Stimulated activated CD8-positive, alpha-beta memory T cell treated with anti-CD3 and anti-CD28 coated beads, Interleukin-15, amount 100 ng/mL, for 1 hour (primary cell): ENCODE data around the gene TCP10L.
A peak's percentile ranks its signal among the peaks of the same experiment; 100 is the strongest.
"Not testable (repeated sequence)": the region's sequence is repeated elsewhere in the genome, so short reads cannot be mapped to it uniquely, and the experiment has no call there.

Experiments used
- DNase-seq: peaks from one replicate; pipeline ENCODE4 v3.0.0-alpha.2; 2020; ENCODE audit warnings: low read depth

The TCP10L gene

DNA sequence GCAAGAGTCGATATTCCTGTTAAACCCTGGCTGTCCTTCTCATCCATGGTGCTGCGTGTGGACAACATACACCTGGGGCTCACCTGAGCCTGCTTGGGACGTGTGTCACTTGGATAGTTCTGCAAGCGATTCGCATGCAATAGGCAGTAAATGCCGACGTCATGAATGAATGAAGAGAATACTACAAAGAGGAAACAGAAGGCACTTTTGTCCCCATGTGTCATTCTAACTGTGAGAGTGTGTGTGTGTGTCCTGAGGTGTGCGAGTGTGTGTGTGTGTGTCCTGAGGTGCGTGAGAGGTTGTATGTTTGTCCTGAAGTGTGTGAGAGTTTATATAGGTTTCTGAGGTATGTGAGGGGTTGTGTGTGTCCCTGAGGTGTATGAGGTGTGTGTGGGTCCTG lies 647 bp upstream of the TCP10L start:
- no peak for DNase-seq

DNA sequence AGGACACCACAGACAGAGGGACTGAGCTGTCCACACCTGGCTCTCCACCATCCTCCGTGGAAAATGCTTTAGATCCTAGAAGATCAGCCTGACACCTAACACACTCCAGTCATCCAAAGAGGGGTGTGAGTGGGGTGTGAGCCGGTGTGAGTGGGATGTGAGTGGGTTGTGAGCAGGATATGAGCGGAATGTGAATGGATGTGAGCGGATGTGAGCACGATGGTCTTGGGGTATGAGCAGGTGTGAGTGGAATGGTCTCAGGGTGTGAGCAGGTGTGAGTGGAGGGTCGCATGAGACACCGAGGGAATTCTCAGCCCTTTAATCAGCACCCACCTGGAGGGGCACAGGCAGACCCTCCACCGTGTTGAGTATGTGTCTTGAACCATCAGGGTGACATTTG lies 851 bp downstream of the TCP10L start:
- no peak for DNase-seq

DNA sequence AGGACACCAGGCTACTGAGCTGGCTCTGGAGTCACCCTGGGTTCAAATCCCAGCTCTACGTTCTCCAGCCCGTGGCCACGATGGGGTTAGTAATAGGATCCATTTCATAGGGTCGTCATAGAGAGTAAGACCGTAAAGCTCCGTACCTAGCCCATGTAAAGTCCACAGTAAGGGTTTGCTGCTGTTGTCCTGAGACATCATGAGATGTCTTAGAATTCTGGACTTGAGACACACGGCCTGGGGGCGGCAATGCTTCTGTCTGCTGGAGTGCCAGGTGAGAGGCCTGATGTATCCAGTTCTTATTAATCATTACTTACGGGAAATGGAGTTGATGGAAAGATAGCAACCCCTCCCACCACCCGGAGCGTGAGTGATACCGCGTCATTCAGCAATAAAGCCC lies 3.6 kb downstream of the TCP10L start:
- DNase-seq = no peak

DNA sequence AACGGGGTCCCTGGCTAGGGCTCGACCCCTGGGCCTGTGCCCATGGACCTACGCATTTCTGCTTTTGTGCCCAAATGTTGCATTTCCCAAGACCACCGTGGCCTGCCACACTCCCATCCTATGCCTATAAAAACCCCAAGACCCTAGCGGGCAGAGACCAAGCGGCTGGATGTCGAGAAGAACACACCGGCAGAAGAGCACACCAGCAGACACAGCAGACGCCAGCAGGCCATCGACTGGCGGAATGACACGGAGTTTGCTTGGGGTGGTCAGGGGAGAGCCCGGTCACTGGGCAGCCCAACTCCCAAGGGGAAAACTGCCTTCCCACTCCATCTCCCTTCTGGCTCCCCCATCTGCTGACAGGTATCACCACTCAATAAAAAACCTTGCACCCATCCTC lies 4.4 kb downstream of the TCP10L start:
- DNase-seq = no peak

DNA sequence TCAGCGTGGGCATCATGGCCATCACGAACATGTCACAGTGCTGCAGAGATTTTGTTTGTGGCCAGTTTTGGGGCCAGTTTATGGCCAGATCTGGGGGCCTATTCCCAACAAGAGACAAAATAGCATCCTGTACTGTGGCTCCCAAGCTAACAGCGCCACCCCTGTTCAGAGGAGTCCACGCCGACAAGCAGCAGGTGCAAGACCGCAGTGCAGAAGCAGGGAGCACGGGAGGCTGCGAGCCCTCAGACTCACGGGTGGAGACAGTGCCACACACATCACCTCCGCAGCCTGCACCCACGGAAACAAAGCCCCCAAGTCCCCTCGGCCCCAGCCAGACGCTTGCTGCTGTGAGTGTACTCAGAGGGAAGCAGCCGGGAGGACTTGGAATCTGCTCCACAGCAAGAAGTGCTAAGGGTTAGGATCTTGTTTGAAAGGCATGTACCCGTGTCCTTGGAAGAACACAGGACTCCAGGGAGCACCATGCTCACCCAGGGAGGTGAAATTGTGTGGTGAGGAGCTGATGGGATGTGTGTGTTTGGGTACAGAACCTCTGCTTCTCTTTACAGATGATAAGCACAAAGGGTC lies 7.1 kb downstream of the TCP10L start:
- DNase-seq = no peak

DNA sequence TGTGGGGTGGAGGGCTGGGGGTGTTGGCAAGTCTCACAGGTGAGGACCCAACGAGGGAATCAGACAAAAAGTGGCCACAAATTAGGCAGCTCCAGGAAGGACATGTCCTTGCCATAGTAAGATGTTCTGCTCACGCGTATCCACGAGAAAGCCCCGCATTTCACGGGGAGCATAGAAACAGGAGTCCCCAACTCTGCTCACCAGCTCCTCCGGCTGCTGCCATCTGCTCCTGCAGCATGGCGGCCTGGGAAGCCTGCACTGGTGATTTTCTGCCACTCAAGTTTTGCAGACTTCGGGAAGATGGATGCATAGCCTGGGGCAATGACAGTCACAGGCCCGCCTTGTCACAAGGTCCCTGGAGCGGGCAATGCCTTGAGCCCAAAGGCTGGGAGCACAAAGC lies 9.3 kb downstream of the TCP10L start:
- no peak for DNase-seq

DNA sequence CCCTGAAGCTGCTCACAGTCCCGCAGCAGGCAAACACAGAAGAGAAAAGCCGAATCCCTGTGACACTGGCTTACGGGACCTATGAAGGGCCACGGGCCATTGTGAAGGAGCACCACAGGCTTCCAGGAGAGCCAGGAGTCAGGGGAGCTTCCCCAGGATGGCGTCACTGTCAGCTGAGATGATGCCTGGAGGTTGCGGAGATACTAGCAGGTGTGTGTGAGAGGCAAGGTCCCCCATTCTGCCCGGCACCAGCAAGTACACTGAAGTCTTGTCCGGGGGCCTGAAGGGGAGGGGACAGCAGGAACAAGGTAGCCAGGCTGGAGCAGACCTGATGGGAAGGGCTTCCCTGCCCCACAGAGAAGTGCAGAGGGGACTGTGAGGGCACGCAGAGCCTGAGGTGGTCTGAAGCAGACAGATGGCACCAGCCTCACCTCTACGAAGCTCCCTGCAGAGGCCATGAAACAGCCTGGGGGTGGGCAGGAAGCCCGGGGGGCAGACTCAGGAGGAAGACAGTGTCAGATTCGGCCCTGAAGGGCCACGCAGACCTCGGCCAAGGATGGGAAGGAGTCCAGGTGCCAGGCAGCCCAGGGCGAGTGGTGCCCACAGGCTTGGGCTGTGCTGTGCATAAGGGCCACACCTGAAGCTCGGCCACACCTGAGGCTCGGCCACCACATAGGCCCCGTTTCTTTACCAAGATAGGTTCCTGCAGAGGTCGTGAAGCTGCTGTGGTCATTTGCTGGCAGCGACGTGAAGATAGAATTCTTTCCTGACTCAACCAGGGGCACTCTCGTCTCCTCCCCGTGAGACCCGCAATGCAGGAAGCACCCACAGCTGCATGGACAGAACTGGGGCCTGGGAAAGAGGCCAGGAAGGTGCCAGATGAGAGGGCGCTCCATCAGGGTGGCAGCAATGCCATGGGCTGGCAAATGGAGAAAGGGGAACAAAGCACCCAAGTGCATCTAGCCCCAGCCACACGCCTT lies 10.1 kb downstream of the TCP10L start:
- DNase-seq = no peak

DNA sequence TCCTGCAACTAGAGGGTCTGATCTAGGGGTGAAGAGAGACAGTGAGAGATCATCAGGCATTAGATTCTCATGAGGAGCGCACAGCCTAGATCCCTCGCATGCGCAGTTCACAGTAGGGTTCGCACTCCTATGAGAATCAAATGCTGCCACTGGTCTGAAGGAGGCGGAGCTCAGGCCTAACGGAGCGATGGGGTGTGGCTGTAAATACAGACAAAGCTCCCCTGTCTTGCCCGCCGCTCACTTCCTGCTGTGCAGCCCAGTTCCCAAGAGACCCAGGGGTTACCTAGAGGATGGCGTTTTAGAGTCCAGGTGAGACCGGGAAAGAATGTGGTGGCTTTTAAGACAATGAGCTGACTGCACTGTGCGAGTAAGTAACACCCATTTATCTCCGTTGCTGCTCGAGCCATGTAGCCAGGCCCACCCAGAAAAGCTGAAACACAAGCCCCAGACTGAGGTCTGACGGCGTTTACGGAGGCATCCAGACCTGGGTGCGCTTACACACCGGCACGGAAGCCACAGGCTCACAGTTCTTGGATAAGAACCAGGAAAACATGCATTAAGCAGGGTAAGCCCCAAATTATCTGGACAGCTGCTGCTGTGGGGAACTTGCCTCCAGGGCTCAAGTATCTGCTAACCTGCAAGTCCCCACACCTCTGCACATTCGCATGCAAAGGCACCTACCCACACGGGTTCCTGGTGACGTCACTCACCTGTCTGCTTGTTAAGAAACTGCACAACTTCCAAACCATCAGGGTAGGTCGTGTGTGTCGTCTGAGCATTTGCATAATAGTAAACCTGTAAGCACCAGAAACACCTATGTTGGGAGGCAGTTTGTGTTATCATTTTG lies 12.5 kb downstream of the TCP10L start:
- no peak for DNase-seq

DNA sequence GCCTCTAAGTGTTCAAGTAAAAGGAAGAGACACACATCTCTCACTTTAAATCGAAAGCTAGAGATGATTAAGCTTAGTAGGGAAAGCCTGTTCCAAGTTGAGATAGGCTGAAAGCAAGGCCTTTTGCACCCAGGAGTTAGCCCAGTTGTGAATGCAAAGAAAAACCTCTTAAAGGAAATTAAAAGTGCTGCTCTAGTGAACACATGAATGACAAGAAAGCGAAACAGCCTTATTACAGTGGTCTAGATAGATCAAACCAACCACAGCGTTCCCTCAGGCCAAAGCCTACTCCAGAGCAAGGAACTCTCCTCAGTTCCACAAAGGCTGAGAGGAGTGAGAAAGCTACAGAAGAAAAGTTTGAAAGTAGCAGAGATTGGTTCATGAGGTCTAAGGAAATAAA lies 14.9 kb downstream of the TCP10L start:
- DNase-seq = no peak

DNA sequence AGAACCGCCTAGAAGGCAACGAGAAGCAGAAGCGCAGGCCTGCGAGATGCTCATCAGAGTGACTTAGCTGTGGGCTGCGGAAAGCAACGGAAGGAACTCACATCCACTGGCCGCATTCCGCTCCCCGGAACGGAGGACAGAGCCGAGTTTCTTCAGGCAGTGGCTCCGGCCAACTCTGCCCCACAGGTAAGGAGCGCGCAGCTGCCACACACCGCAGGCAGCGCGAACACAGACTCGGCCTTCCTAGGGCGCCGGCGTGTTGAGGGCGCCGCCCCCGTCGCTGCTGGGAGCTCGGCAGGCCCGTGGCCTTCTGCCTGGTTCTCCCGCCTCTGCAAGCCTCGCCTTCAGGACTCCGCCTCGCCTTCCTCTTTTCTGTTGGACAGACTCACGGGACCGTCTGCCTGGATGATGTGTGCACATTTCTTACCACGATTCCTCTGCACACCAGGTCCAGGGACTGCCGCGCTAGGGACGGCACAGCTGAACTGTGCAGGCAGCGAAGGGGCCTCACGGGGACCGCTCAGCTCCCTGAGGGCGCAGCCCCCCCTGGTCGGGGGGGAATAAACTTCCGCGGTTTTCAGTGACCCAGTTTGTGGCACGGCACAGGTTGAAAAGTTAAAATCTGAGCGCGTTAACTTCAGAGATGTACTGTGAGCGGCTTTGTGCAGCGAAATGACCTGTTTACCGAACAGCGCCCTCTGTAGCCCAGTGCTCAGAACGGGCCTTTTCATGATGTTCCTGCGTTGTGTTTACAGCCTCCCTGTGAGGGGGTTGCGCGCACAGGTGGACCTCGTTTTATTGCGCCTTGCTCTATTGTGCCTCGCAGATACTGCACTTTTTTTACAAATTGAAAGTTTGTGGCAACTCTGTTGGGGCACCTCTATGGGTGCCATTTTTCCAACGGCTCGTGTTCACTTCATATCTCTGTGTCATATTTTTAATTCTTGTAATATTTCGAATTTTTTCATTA lies 15.8 kb downstream of the TCP10L start:
- DNase-seq = peak; percentile 69

DNA sequence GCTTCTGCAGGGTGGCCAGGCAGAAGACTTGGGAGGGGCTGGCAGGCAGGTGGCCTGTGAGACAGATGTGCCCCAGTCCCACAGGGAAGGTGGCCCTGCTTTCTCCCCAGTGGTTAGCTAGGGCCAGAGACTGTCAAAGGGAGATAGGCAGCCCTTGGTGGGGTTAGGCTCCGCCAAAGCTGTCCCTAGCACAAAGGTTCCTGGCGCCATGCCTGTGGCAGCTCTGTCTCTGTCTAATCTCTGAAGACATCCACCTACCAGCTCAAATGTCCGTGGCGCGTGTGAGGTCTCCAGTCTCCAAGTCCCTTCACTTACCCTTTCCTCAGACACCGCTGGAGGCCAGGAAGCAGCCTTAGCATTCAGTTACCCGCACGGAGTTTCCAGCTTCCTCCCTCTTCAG lies 17.7 kb downstream of the TCP10L start:
- DNase-seq = no peak

DNA sequence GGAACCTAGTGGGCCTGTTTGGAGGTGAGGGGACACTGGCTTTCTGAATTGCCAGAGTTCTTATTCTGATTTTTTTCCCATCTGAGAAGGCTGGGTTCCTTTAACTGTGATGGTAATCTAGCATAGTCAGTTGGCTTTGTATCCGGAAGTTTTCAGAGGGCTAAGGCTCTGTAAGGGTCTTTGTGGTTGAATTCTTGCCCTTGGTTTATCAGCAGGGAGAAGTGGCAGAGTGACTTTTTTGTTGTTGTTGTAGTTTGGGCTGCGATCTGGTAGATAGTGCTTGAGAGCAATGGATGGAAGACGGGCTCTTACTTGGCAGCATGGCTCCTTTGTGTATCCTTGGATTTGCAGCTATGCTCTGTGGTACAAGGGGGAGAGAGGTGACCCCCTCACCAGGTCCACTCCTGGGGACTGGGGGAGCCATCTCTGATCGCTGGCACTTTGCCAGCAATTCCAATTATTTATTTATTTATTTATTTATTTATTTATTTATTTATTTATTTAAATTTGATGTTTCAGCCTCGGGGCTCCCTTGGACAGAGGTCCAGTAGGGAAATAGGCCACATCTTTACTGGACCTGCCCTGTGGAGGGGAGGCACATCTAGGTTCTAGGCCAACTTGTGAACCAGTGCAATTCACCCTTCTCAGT lies 18.5 kb downstream of the TCP10L start:
- no peak for DNase-seq

DNA sequence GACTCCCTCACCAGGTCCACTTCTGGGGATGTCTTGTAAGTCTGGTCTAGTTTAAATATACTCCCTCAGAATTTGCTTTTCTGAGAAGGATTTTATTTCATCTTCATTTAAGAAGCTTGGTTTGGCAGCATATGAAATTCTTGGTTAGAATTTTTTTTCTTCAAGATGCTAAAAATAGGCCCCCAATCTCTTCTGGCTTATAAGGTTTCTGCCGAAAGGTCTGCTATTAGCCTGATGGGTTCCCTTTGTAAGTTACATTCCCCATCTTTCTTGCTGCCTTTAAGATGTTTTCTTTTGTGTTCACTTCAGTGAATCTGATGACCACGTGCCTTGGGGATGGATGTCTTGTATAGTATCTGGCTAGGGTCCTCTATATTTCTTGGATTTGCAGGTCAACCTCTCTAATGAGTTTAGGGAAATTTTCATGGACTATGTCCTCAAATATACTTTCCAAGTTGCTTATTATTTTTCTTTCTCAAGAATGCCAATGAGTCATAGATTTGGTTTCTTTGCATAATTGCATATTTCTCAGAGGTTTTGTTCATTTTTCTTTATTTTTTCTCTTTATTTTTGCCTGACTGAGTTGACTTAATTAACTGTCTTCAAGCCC lies 19.4 kb downstream of the TCP10L start:
- DNase-seq = no peak

DNA sequence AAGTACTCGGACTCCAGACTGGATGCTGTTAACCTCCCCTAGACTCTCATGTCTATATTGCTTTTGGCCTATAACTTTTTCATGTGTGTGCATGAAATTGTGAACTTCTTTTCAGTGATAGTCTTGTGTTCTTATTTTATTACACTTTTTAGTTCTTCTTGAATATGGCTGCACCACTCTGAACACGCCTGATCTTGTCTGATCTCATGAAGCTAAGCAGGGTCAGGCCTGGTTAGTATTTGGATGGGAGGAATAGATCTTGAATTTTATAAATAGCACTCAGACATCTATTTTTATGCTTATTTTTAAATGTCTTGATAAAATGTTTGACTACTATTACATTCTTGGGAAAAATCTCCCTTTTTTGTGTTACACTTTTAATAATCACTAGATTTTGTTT lies 22.4 kb downstream of the TCP10L start:
- no peak for DNase-seq

DNA sequence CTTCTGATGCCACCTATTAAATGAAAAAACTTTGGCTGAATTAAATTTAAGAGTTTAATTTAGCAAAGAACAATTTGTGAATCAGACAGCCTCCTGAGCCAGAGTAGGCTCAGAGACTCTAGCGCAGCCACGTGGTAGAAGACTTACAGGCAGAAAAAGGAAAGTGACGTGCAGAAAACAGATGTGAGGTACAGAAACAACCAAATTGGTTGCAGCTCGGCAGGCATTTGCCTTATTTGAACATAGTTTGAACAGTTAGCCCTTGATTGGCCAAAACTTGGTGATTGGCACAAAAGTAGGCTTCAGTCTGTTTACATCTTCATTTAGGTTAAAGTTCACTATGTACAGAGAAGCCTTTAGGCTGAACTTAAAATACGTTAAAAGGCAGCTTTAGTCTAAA lies 22.9 kb downstream of the TCP10L start:
- no peak for DNase-seq

DNA sequence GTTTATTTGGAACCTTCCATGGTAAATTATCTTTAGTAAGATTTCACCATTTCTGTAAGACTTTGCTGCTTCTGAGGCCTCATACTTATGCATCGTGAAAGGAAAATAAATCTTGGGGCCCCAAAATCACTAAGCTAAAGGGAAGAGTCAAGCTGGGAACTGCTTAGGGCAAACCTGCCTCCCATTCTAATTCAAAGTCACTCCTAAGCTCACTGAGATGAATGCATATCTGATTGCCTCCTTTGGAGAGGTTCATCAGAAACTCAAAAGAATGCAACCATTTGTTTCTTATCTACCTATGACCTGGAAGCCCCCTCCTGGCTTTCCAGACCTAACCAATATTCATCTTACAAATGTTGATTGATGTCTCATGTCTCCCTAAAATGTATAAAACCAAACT lies 23.8 kb downstream of the TCP10L start:
- not testable (repeated sequence) for DNase-seq

DNA sequence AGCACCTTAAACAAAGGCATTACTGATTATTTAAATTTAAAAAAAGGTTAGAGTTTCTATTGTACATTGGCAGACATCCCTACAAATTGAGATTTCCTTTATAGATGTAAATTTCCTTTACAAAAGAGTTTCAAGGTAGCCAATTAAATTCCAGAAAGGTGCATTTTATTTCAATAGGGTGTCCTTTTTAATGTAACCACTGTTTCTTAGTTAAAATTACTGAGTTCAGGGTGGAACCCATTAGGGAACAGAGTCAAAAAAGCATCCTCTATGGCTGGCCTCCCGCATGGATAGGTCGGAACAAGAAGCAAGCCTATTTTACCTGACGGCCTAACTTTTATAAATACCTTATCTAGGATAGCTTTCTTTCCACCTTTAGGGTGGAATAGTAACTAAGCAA lies 24.4 kb downstream of the TCP10L start:
- DNase-seq = no peak

DNA sequence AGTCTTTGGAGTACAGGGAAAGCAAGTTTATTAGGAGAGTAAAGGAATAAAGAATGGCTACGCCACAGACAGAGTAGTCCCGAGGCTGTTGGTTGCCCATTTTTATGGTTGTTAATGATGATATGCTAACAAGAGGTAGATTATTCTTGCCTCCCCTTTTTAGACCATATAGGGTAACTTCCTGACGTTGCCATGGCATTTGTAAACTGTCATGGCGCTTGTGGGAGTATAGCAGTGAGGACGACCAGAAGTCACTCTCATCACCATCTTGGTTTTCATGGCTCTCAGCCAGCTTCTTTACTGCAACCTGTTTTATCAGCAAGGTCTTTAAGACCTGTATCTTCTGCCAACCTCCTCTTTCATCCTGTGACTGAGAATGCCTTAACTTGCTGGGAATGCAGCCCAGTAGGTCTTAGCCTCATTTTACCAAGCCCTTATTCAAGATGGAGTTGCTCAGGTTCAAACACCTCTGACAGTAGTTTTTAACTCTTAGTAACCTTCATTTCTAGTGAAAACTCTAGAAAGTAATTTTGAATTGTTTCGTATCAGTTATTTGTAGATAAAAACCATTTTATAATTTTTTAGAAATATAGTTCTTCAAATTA lies 26.2 kb downstream of the TCP10L start:
- no peak for DNase-seq

DNA sequence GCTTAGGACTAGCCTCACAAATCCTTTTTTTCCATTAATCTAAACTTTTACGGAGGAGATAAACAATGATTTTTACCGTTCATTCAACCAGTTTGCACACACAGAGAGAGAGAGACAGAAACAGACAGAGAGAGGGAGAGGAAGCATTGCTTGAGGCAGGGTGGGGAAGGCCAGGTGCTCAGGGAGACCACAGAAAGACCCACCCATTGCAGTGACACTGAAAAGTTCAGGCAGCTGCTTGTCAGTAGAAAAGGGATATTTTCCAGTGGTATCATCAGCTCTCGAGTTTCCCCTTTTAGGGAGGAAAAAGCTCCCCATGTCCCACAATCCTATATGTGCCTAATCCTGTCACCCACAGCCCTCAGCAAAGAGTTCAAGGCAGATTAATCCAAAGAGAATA lies 27.2 kb downstream of the TCP10L start:
- no peak for DNase-seq
